Mammary epithelial cell (primary cell): ENCODE measurements around the gene UBE2I.

ENCODE experiments used
- EZH2 ChIP-seq: IDR thresholded peaks from 2 replicates; pipeline ENCODE4 v1.6.1; 2012; ENCODE audit warnings: low read length, inconsistent platforms, borderline replicate concordance
- TF ChIP-seq, protein P1 (sequence below), 2 donors: IDR thresholded peaks in 1 of 2; conservative IDR thresholded peaks in 1 of 2; 2 replicates each; pipeline ENCODE4 v1.5.1; 2011 to 2012; ENCODE audit warnings: inconsistent platforms in 2 of 2, low read length in 2 of 2, mild to moderate bottlenecking in 2 of 2, control low read depth in 1 of 2, low read depth in 1 of 2; ENCODE audit not compliant: insufficient read depth in 1 of 2; ENCODE audit errors: extremely low read depth in 1 of 2

DNA sequence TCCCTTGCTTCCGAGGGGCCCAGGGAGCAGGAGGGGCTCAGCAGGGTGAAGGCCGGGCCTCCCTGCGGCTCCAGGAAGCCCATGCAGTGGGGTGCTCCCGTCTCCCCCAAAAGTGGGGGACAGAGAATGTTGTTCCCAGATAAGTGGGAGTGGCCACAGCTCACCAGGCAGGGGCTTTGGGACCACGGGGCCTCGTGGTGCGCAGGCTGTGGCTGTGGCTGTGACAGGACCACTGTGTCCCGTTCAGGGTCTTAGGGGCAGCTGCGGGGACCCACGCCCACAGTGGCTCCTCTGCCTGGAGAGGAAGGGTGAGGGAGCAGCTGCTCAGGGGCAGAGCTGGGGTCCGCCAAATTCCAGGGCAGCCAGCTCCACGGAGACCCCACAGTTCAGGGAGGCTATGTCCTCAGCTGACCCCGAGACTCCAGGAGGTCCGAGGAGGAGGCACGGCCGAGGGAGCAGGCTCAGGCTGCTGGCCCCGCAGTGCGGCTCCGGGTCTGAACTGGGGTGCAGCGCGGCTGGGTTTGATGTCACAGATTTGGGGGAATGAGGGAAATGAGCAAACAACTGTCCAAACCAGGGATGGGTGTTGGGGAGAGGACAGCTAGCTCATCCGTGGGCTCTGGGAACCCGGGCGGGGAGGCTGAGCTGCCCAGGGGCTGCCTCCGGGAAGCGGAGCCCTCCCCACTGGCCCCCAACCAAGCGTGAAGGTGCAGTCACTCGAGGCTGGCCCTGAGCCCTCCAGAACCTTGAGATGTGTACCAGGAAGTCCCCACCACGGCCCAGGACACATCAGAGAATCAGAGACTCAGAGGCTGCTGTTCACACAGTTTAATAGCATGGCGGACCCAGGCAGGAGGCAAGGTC, 30.1 kb upstream of the UBE2I start:
- TF ChIP-seq, protein P1, sequence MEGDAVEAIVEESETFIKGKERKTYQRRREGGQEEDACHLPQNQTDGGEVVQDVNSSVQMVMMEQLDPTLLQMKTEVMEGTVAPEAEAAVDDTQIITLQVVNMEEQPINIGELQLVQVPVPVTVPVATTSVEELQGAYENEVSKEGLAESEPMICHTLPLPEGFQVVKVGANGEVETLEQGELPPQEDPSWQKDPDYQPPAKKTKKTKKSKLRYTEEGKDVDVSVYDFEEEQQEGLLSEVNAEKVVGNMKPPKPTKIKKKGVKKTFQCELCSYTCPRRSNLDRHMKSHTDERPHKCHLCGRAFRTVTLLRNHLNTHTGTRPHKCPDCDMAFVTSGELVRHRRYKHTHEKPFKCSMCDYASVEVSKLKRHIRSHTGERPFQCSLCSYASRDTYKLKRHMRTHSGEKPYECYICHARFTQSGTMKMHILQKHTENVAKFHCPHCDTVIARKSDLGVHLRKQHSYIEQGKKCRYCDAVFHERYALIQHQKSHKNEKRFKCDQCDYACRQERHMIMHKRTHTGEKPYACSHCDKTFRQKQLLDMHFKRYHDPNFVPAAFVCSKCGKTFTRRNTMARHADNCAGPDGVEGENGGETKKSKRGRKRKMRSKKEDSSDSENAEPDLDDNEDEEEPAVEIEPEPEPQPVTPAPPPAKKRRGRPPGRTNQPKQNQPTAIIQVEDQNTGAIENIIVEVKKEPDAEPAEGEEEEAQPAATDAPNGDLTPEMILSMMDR (conservative IDR thresholded peaks at IDR 0.05 in 1 of 2, IDR thresholded peaks at IDR 0.05 in 1 of 2; ENCODE audit: extremely low read depth in 1 of 2, insufficient read depth in 1 of 2, low read depth in 1 of 2, low read length in 2 of 2), result no peak
- TF ChIP-seq EZH2, result no peak
